GM06990 (cell line): ENCODE measurements around the gene PNMA8B.

ENCODE experiments used
- DNase-seq: peaks from one replicate; pipeline ENCODE4 v3.0.0-alpha.2; 2011; ENCODE audit not compliant: insufficient read length; ENCODE audit errors: extremely low read depth
- H3K27me3 ChIP-seq: replicated peaks from 2 replicates; pipeline ENCODE4 v1.6.0; 2011; ENCODE audit warnings: low read length; ENCODE audit not compliant: control insufficient read depth, insufficient read depth
- H3K36me3 ChIP-seq: 2 replicates; pipeline ENCODE4 v1.5.1; 2011; ENCODE audit warnings: low read length; ENCODE audit not compliant: control insufficient read depth, insufficient read depth
- H3K4me3 ChIP-seq: replicated peaks from 2 replicates; pipeline ENCODE4 v1.5.1; 2011; ENCODE audit warnings: low read depth, mild to moderate bottlenecking, control low read depth, low read length
- TF ChIP-seq, protein P1 (sequence below): IDR thresholded peaks from 2 replicates; pipeline ENCODE4 v1.5.1; 2011; ENCODE audit warnings: low read length, control low read depth, mild to moderate bottlenecking, inconsistent platforms; ENCODE audit not compliant: insufficient read depth, poor library complexity, severe bottlenecking

PNMA8B gene, protein sequence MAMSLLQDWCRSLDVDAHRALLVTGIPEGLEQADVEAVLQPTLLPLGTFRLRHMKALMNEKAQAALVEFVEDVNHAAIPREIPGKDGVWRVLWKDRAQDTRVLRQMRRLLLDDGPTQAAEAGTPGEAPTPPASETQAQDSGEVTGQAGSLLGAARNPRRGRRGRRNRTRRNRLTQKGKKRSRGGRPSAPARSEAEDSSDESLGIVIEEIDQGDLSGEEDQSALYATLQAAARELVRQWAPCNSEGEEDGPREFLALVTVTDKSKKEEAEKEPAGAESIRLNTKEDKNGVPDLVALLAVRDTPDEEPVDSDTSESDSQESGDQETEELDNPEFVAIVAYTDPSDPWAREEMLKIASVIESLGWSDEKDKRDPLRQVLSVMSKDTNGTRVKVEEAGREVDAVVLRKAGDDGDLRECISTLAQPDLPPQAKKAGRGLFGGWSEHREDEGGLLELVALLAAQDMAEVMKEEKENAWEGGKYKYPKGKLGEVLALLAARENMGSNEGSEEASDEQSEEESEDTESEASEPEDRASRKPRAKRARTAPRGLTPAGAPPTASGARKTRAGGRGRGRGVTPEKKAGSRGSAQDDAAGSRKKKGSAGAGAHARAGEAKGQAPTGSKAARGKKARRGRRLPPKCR

DNA sequence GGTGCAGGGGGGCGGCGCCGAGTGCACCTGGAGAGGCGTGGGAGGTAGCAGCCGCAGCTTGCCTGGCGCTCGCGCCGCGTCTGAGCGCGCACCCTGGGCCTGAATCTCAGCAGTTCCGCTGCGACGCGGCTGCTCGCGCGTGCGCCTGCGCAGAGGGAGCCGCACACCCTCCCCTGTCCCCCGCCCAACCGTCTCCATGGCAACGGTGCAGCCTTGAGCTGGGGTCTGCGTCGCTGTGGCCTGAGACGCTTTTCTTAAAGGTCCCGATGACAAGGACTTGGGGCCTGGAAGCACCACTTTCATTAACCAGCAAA is at the start of gene PNMA8B:
TSS of gene PNMA8B (minus strand) at position 82 of the 314 bp plus-strand sequence. CDS start 402 bp downstream, outside the sequence.
- DNase-seq, result no peak
- TF ChIP-seq, protein P1, sequence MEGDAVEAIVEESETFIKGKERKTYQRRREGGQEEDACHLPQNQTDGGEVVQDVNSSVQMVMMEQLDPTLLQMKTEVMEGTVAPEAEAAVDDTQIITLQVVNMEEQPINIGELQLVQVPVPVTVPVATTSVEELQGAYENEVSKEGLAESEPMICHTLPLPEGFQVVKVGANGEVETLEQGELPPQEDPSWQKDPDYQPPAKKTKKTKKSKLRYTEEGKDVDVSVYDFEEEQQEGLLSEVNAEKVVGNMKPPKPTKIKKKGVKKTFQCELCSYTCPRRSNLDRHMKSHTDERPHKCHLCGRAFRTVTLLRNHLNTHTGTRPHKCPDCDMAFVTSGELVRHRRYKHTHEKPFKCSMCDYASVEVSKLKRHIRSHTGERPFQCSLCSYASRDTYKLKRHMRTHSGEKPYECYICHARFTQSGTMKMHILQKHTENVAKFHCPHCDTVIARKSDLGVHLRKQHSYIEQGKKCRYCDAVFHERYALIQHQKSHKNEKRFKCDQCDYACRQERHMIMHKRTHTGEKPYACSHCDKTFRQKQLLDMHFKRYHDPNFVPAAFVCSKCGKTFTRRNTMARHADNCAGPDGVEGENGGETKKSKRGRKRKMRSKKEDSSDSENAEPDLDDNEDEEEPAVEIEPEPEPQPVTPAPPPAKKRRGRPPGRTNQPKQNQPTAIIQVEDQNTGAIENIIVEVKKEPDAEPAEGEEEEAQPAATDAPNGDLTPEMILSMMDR, result no peak

DNA sequence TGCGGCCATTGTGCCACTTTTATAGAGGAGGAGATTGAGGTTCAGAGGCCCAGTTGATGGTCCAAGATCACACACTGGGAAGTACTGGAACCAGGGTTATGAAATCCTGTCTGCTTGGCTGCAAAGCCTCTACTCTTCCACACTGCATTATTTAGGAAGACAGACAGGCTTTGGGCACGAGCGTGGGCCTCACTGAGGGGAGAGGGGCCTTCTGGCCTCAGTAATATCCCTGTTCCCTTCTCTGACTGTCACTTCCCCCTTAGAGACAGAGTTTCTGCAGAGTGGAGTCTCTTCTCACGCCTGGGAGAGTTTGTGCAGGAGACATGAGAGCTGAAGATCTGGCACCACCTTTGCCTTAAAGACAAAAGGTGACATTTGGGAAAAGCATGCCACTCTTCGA is 49.0 kb upstream of the PNMA8B start:
- no peaks in the 10 kb centered on the region for H3K27me3 ChIP-seq
- no peak overlapping the region for H3K4me3 ChIP-seq
- DNase-seq, result no peak
- no peaks in the 10 kb centered on the region for H3K36me3 ChIP-seq
- TF ChIP-seq, protein P1, result no peak

More for the DNA sequence above, at the start of gene PNMA8B:
- peaks cover 3% of the 10 kb centered on the region for H3K27me3 ChIP-seq
- no peak within 1 kb of the TSS for H3K4me3 ChIP-seq
- H3K36me3 ChIP-seq, result no peaks in the 10 kb centered on the region

DNA sequence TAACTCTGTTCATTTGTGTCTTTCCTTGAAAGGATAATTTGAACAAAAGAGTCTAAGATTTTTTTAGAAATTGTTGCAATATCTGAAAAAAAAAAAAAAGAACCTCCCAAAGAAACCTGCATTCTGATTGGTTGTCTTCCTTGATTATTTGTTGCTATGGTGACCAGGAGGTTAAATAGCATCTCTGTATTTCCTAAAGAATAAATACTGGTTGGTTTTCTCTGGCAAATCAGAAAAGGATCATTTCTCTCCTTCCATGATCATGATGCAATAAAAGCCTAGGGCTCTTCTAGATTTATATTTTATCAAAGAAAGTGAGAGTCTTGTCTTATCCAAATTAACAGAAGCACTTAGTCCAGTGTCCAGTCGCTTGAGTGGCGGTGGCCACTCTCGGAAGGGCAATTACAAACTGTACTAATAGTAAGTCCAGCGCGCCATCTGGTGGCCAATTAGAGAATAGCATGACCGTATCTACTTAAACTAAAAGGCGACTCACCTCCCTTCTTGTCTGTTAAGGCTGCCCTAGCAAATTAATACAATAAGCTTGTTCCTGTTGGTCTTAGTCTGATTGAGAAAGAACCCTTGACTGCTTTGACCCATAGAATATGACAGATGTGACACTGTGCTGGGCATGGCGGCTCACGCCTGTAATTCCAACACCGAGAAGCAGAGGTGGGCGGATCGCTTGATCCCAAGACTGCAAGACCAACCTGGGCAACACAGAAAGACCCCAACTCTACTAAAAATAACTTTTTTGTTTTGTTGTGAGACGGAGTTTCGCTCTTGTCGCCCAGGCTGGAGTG is 47.0 kb upstream of the PNMA8B start:
- TF ChIP-seq, protein P1, result peak; percentile 65
- no peaks in the 10 kb centered on the region for H3K27me3 ChIP-seq
- DNase-seq, result peak; percentile 51
- no peaks in the 10 kb centered on the region for H3K36me3 ChIP-seq
- no peak overlapping the region for H3K4me3 ChIP-seq

DNA sequence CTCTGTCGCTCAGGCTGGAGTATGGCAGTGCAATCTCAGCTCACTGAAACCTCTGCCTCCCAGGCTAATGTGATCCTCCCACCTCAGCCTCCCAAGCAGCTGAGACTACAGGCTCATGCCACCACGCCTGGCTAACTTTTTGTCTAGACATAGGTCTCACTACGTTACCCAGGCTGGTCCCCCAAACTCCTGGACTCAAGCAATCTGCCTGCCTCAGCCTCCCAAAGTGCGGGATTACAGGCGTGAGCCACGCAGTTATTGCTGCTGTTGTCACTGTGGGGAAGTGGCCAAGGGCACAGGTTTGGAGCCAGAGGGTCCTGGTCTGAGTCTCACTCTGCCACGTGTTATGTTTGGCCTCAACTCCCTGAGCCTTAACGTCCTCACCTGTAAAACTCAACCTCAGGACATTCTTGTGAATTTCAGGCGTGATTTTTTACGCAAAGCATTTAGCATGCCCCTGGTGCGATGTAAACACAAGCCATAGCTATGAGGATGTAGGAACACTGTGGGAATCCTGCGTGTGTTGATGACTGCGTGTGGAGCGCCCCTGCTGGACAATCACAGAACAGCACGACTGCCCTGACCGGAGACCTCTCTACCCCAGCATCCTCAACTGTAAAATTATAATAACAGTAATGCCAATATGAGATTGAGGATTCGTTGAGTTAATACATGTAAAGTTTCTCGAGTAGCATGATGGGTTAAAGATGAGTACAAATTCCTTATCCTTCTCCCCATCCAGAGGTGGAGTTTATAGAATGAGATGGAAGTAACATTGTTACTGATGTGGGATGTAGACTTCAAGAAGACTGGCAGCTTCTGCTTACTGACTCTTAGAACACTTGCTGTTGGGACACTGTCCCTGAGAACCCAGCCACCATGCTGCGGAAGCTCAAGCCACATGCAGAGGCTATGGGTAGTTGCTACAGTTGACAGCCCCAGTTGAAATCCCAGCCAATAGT is 41.8 kb upstream of the PNMA8B start:
- Histone ChIP-seq H3K27me3 (no peaks in the 10 kb centered on the region; the same call in 1 of the 2 replicates), H3K4me3 (no peak overlapping the region), H3K36me3 (no peaks in the 10 kb centered on the region)
- TF ChIP-seq, protein P1, result peak; percentile 96
- DNase-seq, result no peak

DNA sequence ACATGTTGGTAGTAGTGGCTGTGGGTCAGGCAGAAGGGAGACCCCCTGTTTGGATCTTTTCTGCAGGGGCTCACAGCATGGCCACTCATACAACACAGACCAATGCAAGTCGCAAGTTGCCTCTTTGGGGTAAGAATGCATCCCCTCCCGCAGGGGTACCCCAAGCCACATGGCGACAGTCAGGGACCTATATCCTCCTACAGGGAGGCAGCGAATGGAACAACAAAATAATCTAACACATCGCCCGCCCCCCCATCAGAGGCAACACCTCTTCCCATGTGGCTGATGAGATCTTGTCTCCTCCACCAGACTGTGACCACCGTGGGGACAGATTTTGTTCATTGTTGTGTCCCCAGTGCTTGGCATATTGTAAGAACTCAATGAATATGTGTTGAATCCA is 40.7 kb upstream of the PNMA8B start:
- Histone ChIP-seq H3K27me3 (no peaks in the 10 kb centered on the region; the same call in 1 of the 2 replicates), H3K36me3 (no peaks in the 10 kb centered on the region), H3K4me3 (no peak overlapping the region)
- TF ChIP-seq, protein P1, result no peak
- DNase-seq, result no peak
